ENCODE measurements around the gene SLC35F3. TPM values are rescaled to one million over a fixed set of nuclear protein-coding genes. Genes with fewer than 3 reads are reported as not detected.
"Not testable (repeated sequence)": the region's sequence is repeated elsewhere in the genome, so short reads cannot be mapped to it uniquely, and the experiment has no call there.

SLC35F3 gene
- total RNA-seq, 1 experiment from 2014 or later = not detected

GRCh38 chr1:234149217-234149616, 244.7 kb downstream of the SLC35F3 start:
- no peak overlapping the region for H3K4me3 ChIP-seq (ENCODE audit: low read depth, low read length)

GRCh38 chr1:234150892-234151291, 246.4 kb downstream of the SLC35F3 start:
- Histone ChIP-seq H3K4me1 (no peaks in the 10 kb centered on the region), H3K9me3 (peaks cover 14% of the 10 kb centered on the region), H3K36me3 (ENCODE audit: control insufficient read depth, insufficient read depth, low read length) (no peaks in the 10 kb centered on the region), H3K4me3 (ENCODE audit: low read depth, low read length) (no peak overlapping the region), H3K27me3 (replicated peaks; ENCODE audit: control insufficient read depth, insufficient read depth, low read length) (no peaks in the 10 kb centered on the region)
- POLR2A ChIA-PET = no interaction called here
- DNase-seq = no peak
- BruUV-seq (replicated peaks) = no TSS peak
- H3K27me3 Mint-ChIP-seq (ENCODE audit: insufficient read depth, unreplicated experiment) = peaks cover 18% of the 10 kb centered on the region
- H3K36me3 Mint-ChIP-seq (ENCODE audit: insufficient read depth, unreplicated experiment) = peaks cover 5% of the 10 kb centered on the region
- CTCF ChIA-PET = interaction anchor here (0.6 kb wide), 1 partner anchor 944 kb away, joined by 3 read pairs; no protein-coding TSS in a partner anchor
- H3K4me1 Mint-ChIP-seq (ENCODE audit: low read depth, unreplicated experiment) = peaks cover 11% of the 10 kb centered on the region
- peaks cover 12% of the 10 kb centered on the region for H3K9me3 Mint-ChIP-seq (ENCODE audit: unreplicated experiment)
- intact Hi-C loops (cut with micrococcal nuclease; ENCODE audit: unreplicated experiment) = no loop called here
- no peak for TF ChIP-seq CTCF (IDR thresholded peaks at IDR 0.05; ENCODE audit: insufficient read depth in 1 of 2, low read depth in 1 of 2, low read length in 1 of 2, severe bottlenecking in 1 of 2, unreplicated experiment in 1 of 2)
- no peak overlapping the region for H3K4me3 Mint-ChIP-seq (ENCODE audit: unreplicated experiment)
- H3K27ac Mint-ChIP-seq (ENCODE audit: unreplicated experiment) = no peak overlapping the region

More at GRCh38 chr1:234149217-234149616, 244.7 kb downstream of the SLC35F3 start:
- intact Hi-C loops (cut with micrococcal nuclease; ENCODE audit: unreplicated experiment) = no loop called here
- peaks cover 11% of the 10 kb centered on the region for H3K4me1 Mint-ChIP-seq (ENCODE audit: low read depth, unreplicated experiment)
- H3K27me3 Mint-ChIP-seq (ENCODE audit: insufficient read depth, unreplicated experiment) = peaks cover 18% of the 10 kb centered on the region
- H3K36me3 Mint-ChIP-seq (ENCODE audit: insufficient read depth, unreplicated experiment) = peaks cover 5% of the 10 kb centered on the region
- H3K4me3 Mint-ChIP-seq (ENCODE audit: unreplicated experiment) = no peak overlapping the region
- peaks cover 12% of the 10 kb centered on the region for H3K9me3 Mint-ChIP-seq (ENCODE audit: unreplicated experiment)
- no peak overlapping the region for H3K27ac Mint-ChIP-seq (ENCODE audit: unreplicated experiment)
- BruUV-seq (replicated peaks) = no TSS peak
- Histone ChIP-seq H3K9me3 (peaks cover 16% of the 10 kb centered on the region), H3K27me3 (replicated peaks; ENCODE audit: control insufficient read depth, insufficient read depth, low read length) (no peaks in the 10 kb centered on the region), H3K4me1 (no peaks in the 10 kb centered on the region), H3K36me3 (ENCODE audit: control insufficient read depth, insufficient read depth, low read length) (no peaks in the 10 kb centered on the region)
- ChIA-PET CTCF (no interaction called here), POLR2A (no interaction called here)
- no peak for TF ChIP-seq CTCF (IDR thresholded peaks at IDR 0.05; ENCODE audit: insufficient read depth in 1 of 2, low read depth in 1 of 2, low read length in 1 of 2, severe bottlenecking in 1 of 2, unreplicated experiment in 1 of 2)
- no peak for DNase-seq

GRCh38 chr1:234152344-234152743, 247.9 kb downstream of the SLC35F3 start:
- H3K27me3 ChIP-seq (replicated peaks; ENCODE audit: control insufficient read depth, insufficient read depth, low read length); H3K27ac Mint-ChIP-seq (ENCODE audit: unreplicated experiment); H3K4me3 ChIP-seq (ENCODE audit: low read depth, low read length); H3K36me3 ChIP-seq (ENCODE audit: control insufficient read depth, insufficient read depth, low read length); H3K9me3 Mint-ChIP-seq (ENCODE audit: unreplicated experiment); H3K4me1 ChIP-seq; intact Hi-C loops (cut with micrococcal nuclease; ENCODE audit: unreplicated experiment); H3K4me3 Mint-ChIP-seq (ENCODE audit: unreplicated experiment); CTCF ChIA-PET; BruUV-seq (replicated peaks); POLR2A ChIA-PET; H3K36me3 Mint-ChIP-seq (ENCODE audit: insufficient read depth, unreplicated experiment); DNase-seq; H3K9me3 ChIP-seq: not testable (repeated sequence)
- Mint-ChIP-seq H3K4me1 (ENCODE audit: low read depth, unreplicated experiment) (peaks cover 11% of the 10 kb centered on the region), H3K27me3 (ENCODE audit: insufficient read depth, unreplicated experiment) (peaks cover 17% of the 10 kb centered on the region)
